HG02571 (cell line): ENCODE results near the gene ARL8B.
"Not testable (repeated sequence)": the region's sequence is repeated elsewhere in the genome, so short reads cannot be mapped to it uniquely, and the experiment has no call there.

ENCODE experiments used
- ATAC-seq: cut with Tn5 transposase; IDR thresholded peaks from one replicate; pipeline ENCODE4 v1.9.1; 2021; ENCODE audit warnings: mild to moderate bottlenecking, moderate library complexity; ENCODE audit not compliant: unreplicated experiment

The ARL8B gene

GRCh38 chr3:5122030-5122740 is at the start of gene ARL8B:
ARL8B (plus strand) TSS chr3:5122292; CDS start chr3:5122466, 174 bp downstream.
- peak; percentile 96 for ATAC-seq

DNA sequence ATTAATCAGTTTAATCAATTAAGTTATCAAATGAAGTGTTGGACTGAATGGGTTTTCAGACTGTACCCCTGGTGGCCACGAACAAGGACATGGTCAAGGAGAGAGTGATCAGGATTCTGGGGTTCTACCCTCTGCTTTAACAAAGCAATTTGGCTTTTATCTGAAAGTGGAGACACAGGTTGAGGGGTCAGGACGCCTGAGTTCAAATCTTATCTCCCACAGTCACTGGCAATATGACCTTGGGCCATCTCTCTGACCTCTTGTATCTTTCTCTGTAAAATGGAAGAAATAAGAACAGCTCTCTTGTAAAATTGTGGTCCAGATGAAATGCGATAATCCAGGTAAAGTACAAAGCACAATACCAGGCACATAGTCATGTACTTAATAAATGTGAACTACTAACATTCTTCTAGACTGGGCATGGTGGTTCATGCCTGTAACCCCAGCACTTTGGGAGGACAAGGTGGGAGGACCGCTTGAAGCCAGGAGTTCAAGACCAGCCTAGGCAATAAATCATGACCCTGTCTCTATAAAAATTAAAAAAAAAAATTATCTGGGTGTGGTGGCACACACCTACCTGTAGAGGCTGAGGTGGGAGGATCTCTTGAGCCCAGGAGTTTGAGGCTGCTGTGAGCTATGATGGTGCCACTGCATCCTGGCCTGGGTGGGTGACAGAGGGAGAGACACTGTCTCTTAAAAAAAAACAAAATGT is 48.6 kb upstream of the ARL8B start:
- no peak for ATAC-seq

- ATAC-seq: no peak
Measured at GRCh38 chr3:5078151-5078550, 43.9 kb upstream of the ARL8B start.

- ATAC-seq: no peak
Measured at GRCh38 chr3:5079761-5080160, 42.3 kb upstream of the ARL8B start.

DNA sequence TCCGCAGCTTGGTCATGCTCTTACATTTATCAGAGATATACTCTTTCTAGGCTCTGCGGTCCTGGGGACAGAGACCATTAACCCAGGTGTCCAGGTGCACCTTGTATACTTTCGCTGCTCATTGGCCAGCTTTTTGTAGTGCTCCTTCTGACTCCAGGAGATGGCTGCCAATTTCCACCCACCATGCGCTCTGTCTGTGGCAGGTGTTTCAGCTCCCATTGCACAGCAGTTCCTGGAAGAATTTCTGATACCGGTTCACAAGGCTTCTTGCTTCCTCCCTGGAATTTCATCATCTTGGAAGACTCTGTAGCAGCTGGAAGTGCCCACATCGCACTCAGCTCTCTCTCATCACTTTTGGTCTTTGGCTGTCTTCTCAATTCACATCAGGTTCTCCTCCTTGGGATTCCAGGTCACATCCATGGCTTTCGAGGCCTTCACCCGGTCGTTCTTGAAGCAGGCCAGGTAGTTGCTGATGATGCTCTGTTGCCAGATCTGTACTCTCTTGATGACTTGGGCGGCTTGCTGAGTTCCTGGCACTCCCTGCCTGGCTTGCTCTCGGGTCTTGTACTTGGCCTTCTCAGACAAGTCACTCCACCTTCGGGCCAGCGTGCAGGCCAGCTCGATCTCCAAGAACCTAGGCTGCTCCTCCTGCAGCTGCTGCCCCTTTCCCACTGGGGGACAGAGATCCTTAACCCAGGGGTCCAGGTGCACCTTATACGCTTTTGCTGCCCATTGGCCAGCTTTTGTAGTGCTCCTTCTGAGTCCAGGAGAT is 41.1 kb upstream of the ARL8B start:
- no peak for ATAC-seq

GRCh38 chr3:5081973-5082788 is 39.9 kb upstream of the ARL8B start:
- not testable (repeated sequence) for ATAC-seq

DNA sequence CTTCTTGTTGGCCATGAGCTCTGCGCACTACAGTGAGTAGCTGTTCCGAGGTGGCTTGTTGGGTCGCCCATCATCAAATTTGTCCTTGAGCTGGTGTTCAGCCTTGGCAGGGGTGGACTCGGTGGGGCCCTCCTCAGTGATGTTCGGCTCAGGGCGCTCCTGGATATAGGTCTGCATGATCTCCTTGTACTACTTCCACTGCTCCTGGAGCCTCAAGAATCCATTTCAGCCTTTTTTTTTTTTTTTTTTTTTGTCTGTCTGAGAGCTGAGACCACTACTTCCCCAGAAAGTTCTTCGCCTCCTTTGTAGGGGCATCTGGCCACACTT is 39.3 kb upstream of the ARL8B start:
- ATAC-seq: no peak

- ATAC-seq: no peak
Measured at GRCh38 chr3:5084224-5084623, 37.9 kb upstream of the ARL8B start.

- ATAC-seq: no peak
Measured at GRCh38 chr3:5086708-5087107, 35.4 kb upstream of the ARL8B start.

DNA sequence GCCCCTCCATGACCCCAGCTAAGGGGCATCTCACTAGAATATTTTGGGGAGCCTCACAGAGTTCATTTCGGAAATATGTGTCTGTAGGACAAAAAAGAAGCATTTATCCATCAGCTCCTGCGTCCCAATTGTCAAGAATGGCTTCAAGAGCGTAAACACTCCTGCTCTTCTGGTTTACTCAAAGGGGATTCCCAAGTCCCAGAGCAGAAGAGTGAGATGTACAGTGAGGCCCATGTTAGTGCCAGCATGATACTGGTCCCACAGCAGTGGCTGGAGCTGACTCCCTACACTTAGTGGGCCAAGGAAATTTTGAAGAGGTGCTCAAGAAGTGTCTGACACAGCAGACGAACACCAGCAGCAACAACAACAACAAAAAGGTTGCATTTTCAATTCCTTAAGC is 34.9 kb upstream of the ARL8B start:
- ATAC-seq: no peak

- no peak for ATAC-seq
Measured at GRCh38 chr3:5090197-5090596, 31.9 kb upstream of the ARL8B start.

DNA sequence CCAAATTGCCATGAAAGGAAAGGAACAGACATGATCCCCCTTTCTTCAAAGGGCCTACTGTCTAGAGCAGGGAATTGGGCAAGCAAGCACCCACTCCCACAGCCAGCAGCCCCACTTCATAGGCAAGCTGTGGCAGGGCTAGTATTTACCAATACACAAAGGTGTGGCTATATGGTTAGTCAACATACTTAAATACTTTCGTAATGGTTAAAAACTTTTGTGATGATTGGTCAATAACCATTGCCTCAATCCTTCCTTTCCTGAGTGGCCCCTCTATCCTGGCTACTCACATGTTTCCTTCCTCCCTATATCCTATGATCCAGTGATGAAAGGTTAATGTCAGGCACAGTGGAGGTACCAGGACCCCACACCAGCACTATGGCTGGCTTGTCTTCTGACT is 30.1 kb upstream of the ARL8B start:
- ATAC-seq: no peak

DNA sequence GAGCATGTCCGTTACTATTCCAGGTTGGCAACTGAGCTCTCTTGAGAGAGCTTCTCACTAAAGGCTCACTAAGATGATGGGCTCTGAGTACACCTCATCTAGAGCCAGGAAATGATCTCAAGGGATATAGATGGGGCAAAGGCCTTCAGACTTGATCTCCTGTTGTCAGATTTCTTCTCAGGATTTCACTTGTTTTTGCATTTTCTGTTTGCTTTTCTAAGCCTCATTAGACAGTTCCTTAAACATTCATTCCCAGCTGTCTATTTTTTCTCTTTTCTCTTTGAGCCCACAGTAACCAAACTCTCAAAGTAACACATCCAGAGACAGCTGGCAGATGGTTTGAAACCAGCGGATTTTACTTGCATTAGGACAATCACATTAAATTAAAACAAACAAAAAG is 28.4 kb upstream of the ARL8B start:
- no peak for ATAC-seq

- ATAC-seq: no peak
Measured at GRCh38 chr3:5095886-5096285, 26.2 kb upstream of the ARL8B start.

- no peak for ATAC-seq
Measured at GRCh38 chr3:5096336-5097008, 25.6 kb upstream of the ARL8B start.

DNA sequence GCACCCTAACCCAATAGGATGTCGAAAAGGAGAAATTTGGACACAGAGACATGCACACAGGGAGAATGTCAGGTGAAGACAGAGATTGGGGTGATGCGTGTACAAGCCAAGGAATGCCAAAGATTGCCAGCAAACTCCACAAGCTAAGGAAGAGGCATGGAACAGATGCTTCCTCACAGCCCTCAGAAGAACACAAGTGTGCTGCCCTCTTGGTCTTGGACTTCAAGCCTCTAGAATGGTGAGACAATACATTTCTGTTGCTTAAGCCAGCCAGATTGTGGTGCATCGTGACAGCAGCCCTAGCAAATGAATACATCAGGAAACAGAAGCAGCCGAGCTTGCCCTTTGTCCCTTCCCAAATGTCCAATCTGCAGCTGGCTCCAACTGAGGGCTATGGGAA is 23.7 kb upstream of the ARL8B start:
- ATAC-seq: no peak

DNA sequence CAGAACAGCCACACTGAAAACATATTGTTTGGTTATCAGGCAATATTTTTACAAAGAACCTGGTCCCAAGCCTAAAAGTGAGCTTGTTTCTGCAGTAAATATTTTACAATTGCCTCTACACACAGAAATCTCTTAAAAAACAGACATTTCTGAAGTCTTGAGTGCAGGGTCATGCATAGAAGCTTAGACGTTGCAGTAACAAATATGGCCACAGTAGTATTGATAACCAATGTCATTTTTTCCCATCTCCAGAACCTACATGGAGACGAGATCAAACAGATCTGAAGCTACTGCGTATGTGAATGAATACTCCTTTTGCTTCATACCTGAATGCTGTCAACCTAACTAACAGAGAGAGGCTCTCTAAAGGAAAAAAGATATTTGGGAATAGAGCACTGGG is 19.6 kb upstream of the ARL8B start:
- no peak for ATAC-seq

DNA sequence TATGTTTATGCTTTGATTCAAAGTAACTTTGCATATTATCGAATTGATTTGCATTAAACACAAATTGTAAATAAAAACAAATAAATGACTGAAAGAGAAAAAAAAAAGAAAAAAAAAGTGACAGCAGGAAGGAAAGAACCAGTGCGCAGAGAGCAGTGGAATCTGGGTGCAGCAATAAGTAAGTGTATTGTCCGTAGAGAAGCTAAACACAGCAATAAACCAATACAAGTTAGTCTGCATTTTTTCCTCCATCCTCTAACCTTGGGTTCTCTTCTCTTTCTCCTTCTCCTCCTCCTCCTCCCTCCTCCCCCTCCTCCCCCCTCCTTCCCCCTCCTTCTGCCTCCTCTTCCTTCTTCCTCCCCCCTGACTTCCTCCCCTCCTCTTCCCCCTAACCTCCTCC is 18.3 kb upstream of the ARL8B start:
- no peak for ATAC-seq

GRCh38 chr3:5105050-5105449 is 17.0 kb upstream of the ARL8B start:
- no peak for ATAC-seq

GRCh38 chr3:5106371-5106770 is 15.7 kb upstream of the ARL8B start:
- ATAC-seq: not testable (repeated sequence)

GRCh38 chr3:5106933-5107334 is 15.2 kb upstream of the ARL8B start:
- not testable (repeated sequence) for ATAC-seq
